T-cell (primary cell): ENCODE measurements around the gene CYP2B6. TPM values are rescaled to one million over a fixed set of nuclear protein-coding genes. Genes with fewer than 3 reads are reported as not detected.

Experiments used
- ATAC-seq, 4 experiments: fragments of 200-7000 bp in 3 of 4; fragments of 150-1000 bp in 1 of 4; cut with Tn5 transposase; replicated peaks in 1 of 4; 1 replicate in 3 of 4; 2 replicates in 1 of 4; pipeline ENCODE4 v1.10.0; 2021; ENCODE audit warnings: moderate library complexity in 3 of 4, mild to moderate bottlenecking in 2 of 4, moderate number of reproducible peaks in 1 of 4
- CTCF ChIA-PET, 2 donors: fragments of 300-600 bp; sonication (Branson Sonifier 250); formaldehyde crosslinking; loops; one replicate each; lab custom pipeline; 2022; ENCODE audit warnings: antibody characterized with exemption in 2 of 2; lab: Charles Lee
- POLR2A ChIA-PET, 2 donors: fragments of 300-600 bp; sonication (Branson Sonifier 250); formaldehyde crosslinking; loops; one replicate each; lab custom pipeline; 2022; ENCODE audit warnings: antibody characterized with exemption in 2 of 2; lab: Charles Lee
- DNase-seq, 35 experiments: peaks; one replicate each; pipeline versions ENCODE4 v3.0.0 to v3.0.0-alpha.2; 2013 to 2023
- H3K27ac ChIP-seq: one replicate; pipeline ENCODE4 v1.5.1; 2013; ENCODE audit warnings: low read length
- H3K27me3 ChIP-seq, 2 experiments: replicated peaks in 1 of 2; 1 replicate in 1 of 2; 2 replicates in 1 of 2; pipeline versions ENCODE4 v1.6.1 to v1.7.0; 2013; ENCODE audit warnings: low read length in 1 of 2, mixed read lengths in 1 of 2; ENCODE audit not compliant: control insufficient read depth in 2 of 2, insufficient read depth in 2 of 2; ENCODE audit errors: extremely low read depth in 1 of 2
- H3K36me3 ChIP-seq, 2 donors: 1 replicate in 1 of 2; 2 replicates in 1 of 2; pipeline versions ENCODE4 v1.6.1 to v1.7.0; 2013; ENCODE audit warnings: low read length in 1 of 2; ENCODE audit not compliant: control insufficient read depth in 2 of 2, insufficient read depth in 1 of 2; ENCODE audit errors: extremely low read depth in 1 of 2
- H3K4me1 ChIP-seq, 2 experiments: 1 replicate in 1 of 2; 2 replicates in 1 of 2; pipeline versions ENCODE4 v1.6.1 to v1.7.0; 2013; ENCODE audit warnings: low read length in 2 of 2, mixed read lengths in 1 of 2; ENCODE audit not compliant: insufficient read depth in 2 of 2, control insufficient read depth in 1 of 2; ENCODE audit errors: extremely low read depth in 1 of 2
- H3K4me3 ChIP-seq, 2 donors: 1 replicate in 1 of 2; 2 replicates in 1 of 2; pipeline versions ENCODE4 v1.5.1 to v1.7.0; 2013; ENCODE audit warnings: mild to moderate bottlenecking in 2 of 2, low read length in 1 of 2, moderate library complexity in 1 of 2; ENCODE audit not compliant: control insufficient read depth in 1 of 2; ENCODE audit errors: extremely low read depth in 1 of 2
- H3K9me3 ChIP-seq: 2 replicates; pipeline ENCODE4 v1.7.0; 2013
- H3K27ac Mint-ChIP-seq, 2 donors: one replicate each; pipeline ENCODE4 v1.8.0; 2020 to 2021; ENCODE audit warnings: mild to moderate bottlenecking in 2 of 2, mixed read lengths in 2 of 2
- H3K27me3 Mint-ChIP-seq, 2 donors: one replicate each; pipeline ENCODE4 v1.8.0; 2021 to 2022; ENCODE audit warnings: mixed read lengths in 2 of 2
- H3K36me3 Mint-ChIP-seq: one replicate; pipeline ENCODE4 v1.8.0; 2021; ENCODE audit warnings: mixed read lengths
- H3K4me1 Mint-ChIP-seq, 3 donors: one replicate each; pipeline ENCODE4 v1.8.0; 2020 to 2022; ENCODE audit warnings: mixed read lengths in 3 of 3, mild to moderate bottlenecking in 1 of 3
- H3K4me3 Mint-ChIP-seq, 3 donors: one replicate each; pipeline ENCODE4 v1.8.0; 2020 to 2022; ENCODE audit warnings: mild to moderate bottlenecking in 3 of 3, mixed read lengths in 3 of 3, moderate library complexity in 3 of 3
- H3K9me3 Mint-ChIP-seq, 3 donors: one replicate each; pipeline ENCODE4 v1.8.0; 2020 to 2022; ENCODE audit warnings: mixed read lengths in 3 of 3
- WGBS: methylation state at CpG from one replicate; pipeline ENCODE4 v1.1.5; 2013; ENCODE audit warnings: missing lambda C conversion rate; ENCODE audit not compliant: insufficient coverage; 5-methylcytosine and 5-hydroxymethylcytosine counted together
- total RNA-seq, 35 experiments: library from RNA in 6 of 35; stranded (reverse) in 6 of 35; fragments of 120-200 nt in 1 of 35; gene quantifications; one replicate each; pipeline versions ENCODE4 v1.2.1 to v1.2.4 and lab custom pipeline; 2013 to 2026

CYP2B6 gene
- total RNA-seq, 5 donors from 2014 or later (not counting 1 experiment from before 2014, with no cell fraction given), result 0.20 to 0.61 (median 0.38) TPM; not detected in 2

DNA sequence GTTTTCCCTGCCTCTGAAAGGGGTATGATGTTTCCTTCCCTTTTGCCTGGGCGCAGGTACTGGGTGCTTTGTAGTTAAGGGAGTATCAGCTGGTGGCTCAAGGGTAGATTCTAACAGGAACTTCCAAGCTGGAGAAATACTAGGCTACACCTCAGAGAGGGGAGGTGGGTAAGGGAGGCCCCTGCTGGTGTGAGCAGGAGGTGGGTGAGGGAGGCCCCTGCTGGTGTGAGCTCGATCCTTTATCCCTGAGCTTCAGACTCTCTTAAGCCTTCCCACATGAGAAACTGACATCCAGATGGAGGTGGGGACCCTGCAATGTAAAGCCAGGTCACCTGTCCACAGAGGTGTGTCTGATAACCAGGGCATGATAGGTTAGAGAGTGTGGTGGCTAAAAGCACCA is 32.1 kb downstream of the CYP2B6 start:
- Histone ChIP-seq H3K4me1 (no peaks in the 10 kb centered on the region), H3K4me3 (no peak overlapping the region), H3K36me3 (no peaks in the 10 kb centered on the region), H3K9me3 (no peaks in the 10 kb centered on the region), H3K27me3 (peaks cover 2 to 44% of the 10 kb centered on the region in 2 experiments), H3K27ac (no peak overlapping the region)
- Mint-ChIP-seq H3K4me1 (no peaks in the 10 kb centered on the region), H3K9me3 (no peaks in the 10 kb centered on the region), H3K4me3 (no peak overlapping the region), H3K27ac (no peak overlapping the region), H3K36me3 (no peaks in the 10 kb centered on the region), H3K27me3 (peaks cover 31 to 47% of the 10 kb centered on the region in 2 donors)
- no peak for ATAC-seq
- CTCF ChIA-PET, result no interaction called here
- POLR2A ChIA-PET, result no interaction called here
- WGBS, result no CpG with 5 or more reads among the region's 2 CpGs
- DNase-seq, result no peak

DNA sequence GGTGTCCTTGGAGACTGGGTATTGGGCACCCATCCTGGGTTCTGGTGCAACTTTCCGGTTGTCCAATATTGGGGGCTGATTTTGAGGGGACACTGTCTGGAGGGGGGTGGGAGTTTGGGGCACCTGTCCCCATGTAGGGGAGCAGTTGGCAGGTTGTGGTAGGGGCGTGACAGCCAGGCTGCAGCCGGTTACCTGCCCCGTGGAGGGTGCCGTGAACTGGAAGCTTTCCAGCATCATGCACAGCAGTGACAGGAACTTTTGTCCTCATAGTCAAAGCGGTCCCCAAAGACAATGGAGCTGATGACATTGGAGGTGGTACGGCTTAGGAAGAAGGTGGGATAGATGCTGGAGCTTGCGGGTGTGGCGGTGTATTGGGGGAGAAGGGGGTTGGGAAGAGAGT is 34.3 kb downstream of the CYP2B6 start:
- H3K27me3 Mint-ChIP-seq, result peaks cover 35 to 43% of the 10 kb centered on the region in 2 donors
- no peaks in the 10 kb centered on the region for H3K4me1 Mint-ChIP-seq
- Histone ChIP-seq H3K4me1 (no peaks in the 10 kb centered on the region), H3K27me3 (peaks cover 2 to 39% of the 10 kb centered on the region in 2 experiments), H3K4me3 (no peak overlapping the region), H3K9me3 (no peaks in the 10 kb centered on the region), H3K36me3 (no peaks in the 10 kb centered on the region), H3K27ac (no peak overlapping the region)
- no peak overlapping the region for H3K27ac Mint-ChIP-seq
- no peak for DNase-seq
- ATAC-seq, result no peak
- no peaks in the 10 kb centered on the region for H3K9me3 Mint-ChIP-seq
- no peaks in the 10 kb centered on the region for H3K36me3 Mint-ChIP-seq
- WGBS, result 85% methylated on average over 9 of the region's 9 CpGs
- ChIA-PET CTCF (no interaction called here), POLR2A (interaction anchor here in 1 of 2 donors (0.5 kb wide), 1 partner anchor 79 kb away, joined by 5 read pairs; no protein-coding TSS in a partner anchor)
- no peak overlapping the region for H3K4me3 Mint-ChIP-seq

DNA sequence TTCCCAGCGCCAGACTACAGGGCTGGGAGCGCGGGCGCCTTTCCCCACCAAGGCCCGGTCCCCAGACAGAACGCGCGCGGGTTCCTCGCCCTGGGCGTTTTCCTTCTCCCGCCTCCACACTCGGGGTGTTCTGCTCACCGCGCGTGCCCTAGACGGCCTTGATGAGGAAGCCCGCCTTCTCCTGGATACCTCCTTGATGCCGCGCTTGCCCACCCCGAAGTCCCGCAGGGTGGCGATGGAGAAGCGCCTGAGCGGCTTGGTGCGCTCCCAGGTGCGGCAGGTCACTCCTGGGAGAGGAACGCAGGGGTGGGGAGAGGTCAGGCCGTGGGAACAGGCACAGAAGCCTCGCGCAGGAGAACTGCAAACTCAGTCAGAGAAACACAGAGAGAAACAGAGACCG is 34.8 kb downstream of the CYP2B6 start:
- Mint-ChIP-seq H3K27ac (no peak overlapping the region), H3K4me3 (no peak overlapping the region), H3K27me3 (peaks cover 37 to 38% of the 10 kb centered on the region in 2 donors), H3K9me3 (no peaks in the 10 kb centered on the region), H3K36me3 (no peaks in the 10 kb centered on the region), H3K4me1 (no peaks in the 10 kb centered on the region)
- Histone ChIP-seq H3K9me3 (no peaks in the 10 kb centered on the region), H3K27me3 (peaks cover 2 to 39% of the 10 kb centered on the region in 2 experiments), H3K4me1 (no peaks in the 10 kb centered on the region), H3K36me3 (no peaks in the 10 kb centered on the region), H3K4me3 (no peak overlapping the region), H3K27ac (no peak overlapping the region)
- ATAC-seq (no peak), DNase-seq (no peak)
- CTCF ChIA-PET, result no interaction called here
- POLR2A ChIA-PET, result interaction anchor here in 1 of 2 donors (0.5 kb wide), 1 partner anchor 79 kb away, joined by 5 read pairs; no protein-coding TSS in a partner anchor
- 24% methylated on average over 30 of the region's 32 CpGs for WGBS

DNA sequence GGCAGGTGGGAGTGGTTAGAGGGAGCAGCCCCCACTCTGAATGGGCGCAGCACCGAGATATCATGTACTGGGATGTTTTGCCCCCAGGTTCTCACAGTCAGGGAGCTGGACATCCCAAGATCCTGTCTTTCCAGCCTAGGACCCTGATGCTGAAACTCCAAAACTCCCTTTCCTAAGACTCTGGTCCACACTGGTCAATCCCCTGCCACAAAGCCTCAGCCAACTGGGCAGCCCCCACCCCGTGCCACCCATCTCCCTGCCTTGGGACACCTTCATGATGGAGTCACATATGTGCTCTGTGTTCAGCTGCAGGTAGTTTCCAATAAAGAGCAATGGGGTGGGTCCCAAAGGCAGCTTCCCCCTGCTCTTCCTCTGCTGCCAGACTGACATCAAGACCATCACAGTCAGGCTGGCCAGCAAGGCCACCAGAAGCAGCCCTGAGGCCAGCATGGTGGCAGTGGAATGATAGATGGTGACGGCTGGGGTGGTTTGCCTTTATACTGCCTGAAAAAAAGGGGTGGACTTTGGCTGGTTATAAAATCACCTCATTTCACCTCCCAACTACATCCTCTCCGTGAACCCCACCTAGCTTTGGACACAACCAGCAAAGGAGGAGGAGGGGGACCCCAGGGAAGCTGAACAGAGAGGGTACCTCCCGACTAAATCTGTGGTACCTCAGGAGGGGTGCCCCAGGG is 36.3 kb downstream of the CYP2B6 start:
- Mint-ChIP-seq H3K27me3 (peaks cover 38 to 48% of the 10 kb centered on the region in 2 donors), H3K4me3 (no peak overlapping the region), H3K9me3 (peaks cover 0 to 7% (median 4%) of the 10 kb centered on the region in 3 donors), H3K27ac (no peak overlapping the region), H3K36me3 (no peaks in the 10 kb centered on the region), H3K4me1 (peaks cover 0 to 6% (median 4%) of the 10 kb centered on the region in 3 donors)
- no peaks in the 10 kb centered on the region for H3K4me1 ChIP-seq
- DNase-seq (no peak), ATAC-seq (no peak)
- peaks cover 2 to 39% of the 10 kb centered on the region in 2 experiments for H3K27me3 ChIP-seq
- H3K9me3 ChIP-seq, result no peaks in the 10 kb centered on the region
- ChIA-PET CTCF (no interaction called here), POLR2A (no interaction called here)
- 85% methylated on average over 3 of the region's 6 CpGs for WGBS
- H3K36me3 ChIP-seq, result no peaks in the 10 kb centered on the region
- H3K4me3 ChIP-seq, result no peak overlapping the region
- H3K27ac ChIP-seq, result no peak overlapping the region

DNA sequence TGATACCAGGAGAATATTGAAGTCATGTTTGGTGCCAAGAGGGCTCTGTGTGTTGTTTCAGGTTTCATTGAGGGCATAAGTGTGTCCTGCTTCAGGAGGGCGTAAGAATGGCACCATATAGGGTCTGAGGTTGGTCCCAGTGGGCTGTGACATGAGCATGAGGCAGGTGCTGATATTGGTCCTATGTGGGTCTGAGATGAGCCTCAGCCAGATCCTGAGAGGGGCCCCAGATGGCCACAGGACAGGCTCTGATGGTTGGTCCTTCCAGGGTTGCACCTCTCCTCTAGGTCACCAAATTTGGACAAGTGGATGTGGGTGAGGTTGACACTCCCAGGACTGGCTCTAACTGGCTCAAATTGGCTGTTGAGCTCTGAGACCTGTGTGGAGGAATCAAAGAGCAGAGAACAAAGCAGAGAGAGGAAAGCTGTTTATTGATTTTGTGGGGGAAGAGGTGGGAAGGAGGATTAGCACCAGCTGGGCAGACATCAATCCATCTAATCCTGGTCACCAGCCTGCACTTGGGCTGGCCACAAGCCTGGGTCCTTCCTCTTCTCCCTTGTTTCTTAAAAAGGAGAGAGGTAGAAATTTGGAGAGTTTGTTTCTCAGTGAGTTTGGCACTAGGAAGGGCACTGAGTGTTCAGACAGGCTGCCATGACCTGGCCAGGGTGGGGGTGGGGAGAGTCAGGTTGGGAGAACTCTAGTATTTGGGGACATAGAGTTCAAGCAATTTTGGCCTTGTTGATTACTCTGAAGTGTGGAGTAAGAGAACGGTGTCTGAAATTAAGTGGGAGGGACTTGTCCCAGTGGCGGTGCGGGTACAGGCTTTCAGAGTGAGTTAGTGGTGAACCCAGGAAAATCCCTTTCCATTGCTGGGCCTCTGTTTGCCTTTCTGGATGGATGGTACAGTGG is 38.7 kb downstream of the CYP2B6 start:
- no peak overlapping the region for H3K27ac Mint-ChIP-seq
- Histone ChIP-seq H3K27me3 (peaks cover 0 to 38% of the 10 kb centered on the region in 2 experiments), H3K36me3 (no peaks in the 10 kb centered on the region), H3K4me3 (no peak overlapping the region), H3K27ac (no peak overlapping the region), H3K4me1 (peaks cover 0 to 5% of the 10 kb centered on the region in 2 experiments), H3K9me3 (no peaks in the 10 kb centered on the region)
- CTCF ChIA-PET, result no interaction called here
- H3K36me3 Mint-ChIP-seq, result peaks cover 5% of the 10 kb centered on the region
- H3K9me3 Mint-ChIP-seq, result peaks cover 0 to 17% (median 7%) of the 10 kb centered on the region in 3 donors
- DNase-seq, result no peak
- WGBS, result 75% methylated on average over 4 of the region's 4 CpGs
- H3K4me1 Mint-ChIP-seq, result peaks cover 5 to 17% (median 17%) of the 10 kb centered on the region in 3 donors
- POLR2A ChIA-PET, result no interaction called here
- peaks cover 28 to 42% of the 10 kb centered on the region in 2 donors for H3K27me3 Mint-ChIP-seq
- H3K4me3 Mint-ChIP-seq, result no peak overlapping the region
- ATAC-seq, result no peak

DNA sequence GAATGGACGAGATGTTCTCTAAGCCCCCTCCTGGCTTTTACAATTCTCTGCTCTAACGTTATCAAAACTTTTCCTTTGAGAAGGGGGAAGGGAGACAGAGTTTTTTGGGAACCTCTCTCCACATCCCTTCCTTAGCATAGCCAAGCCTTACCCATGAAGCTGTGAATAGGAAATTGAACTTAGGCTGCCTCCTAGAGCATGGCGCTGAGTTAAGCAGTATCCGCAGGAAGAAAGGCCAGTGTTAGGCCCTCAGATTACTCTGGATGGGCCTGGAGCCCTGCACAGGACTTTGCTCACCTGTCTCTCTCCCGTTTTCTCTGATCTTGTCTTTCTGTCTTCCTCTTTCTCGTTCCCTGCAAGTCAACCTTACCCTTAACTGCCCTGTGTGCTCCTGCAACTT is 39.6 kb downstream of the CYP2B6 start:
- H3K4me1 ChIP-seq, result peaks cover 0 to 5% of the 10 kb centered on the region in 2 experiments

More for the DNA sequence above, 39.6 kb downstream of the CYP2B6 start:
- peaks cover 0 to 17% (median 7%) of the 10 kb centered on the region in 3 donors for H3K9me3 Mint-ChIP-seq
- H3K27ac Mint-ChIP-seq, result no peak overlapping the region
- Histone ChIP-seq H3K36me3 (no peaks in the 10 kb centered on the region), H3K4me3 (no peak overlapping the region), H3K27ac (no peak overlapping the region), H3K9me3 (no peaks in the 10 kb centered on the region), H3K27me3 (peaks cover 0 to 32% of the 10 kb centered on the region in 2 experiments)
- H3K36me3 Mint-ChIP-seq, result peaks cover 5% of the 10 kb centered on the region
- peaks cover 23 to 36% of the 10 kb centered on the region in 2 donors for H3K27me3 Mint-ChIP-seq
- ChIA-PET CTCF (no interaction called here), POLR2A (no interaction called here)
- ATAC-seq (no peak), DNase-seq (no peak)
- WGBS, result 76% methylated on average over 4 of the region's 6 CpGs
- H3K4me3 Mint-ChIP-seq, result no peak overlapping the region
- peaks cover 5 to 17% (median 17%) of the 10 kb centered on the region in 3 donors for H3K4me1 Mint-ChIP-seq
